KMS-11 (cell line): ENCODE measurements around the gene MLEC.

ENCODE experiments used
- H2AFZ ChIP-seq: fragments of 200-600 bp; sonication (generic); 2 replicates; pipeline ENCODE4 v1.6.1; 2016; ENCODE audit warnings: antibody characterized with exemption, mixed run types, low read depth
- H3K27ac ChIP-seq: fragments of 200-600 bp; sonication (generic); 2 replicates; pipeline ENCODE4 v1.6.1; 2016; ENCODE audit warnings: mild to moderate bottlenecking, mixed run types
- H3K27me3 ChIP-seq: fragments of 200-600 bp; sonication (generic); 2 replicates; pipeline ENCODE4 v1.6.1; 2017; ENCODE audit warnings: mild to moderate bottlenecking, low read depth, mixed run types, moderate library complexity; ENCODE audit not compliant: insufficient read depth
- H3K36me3 ChIP-seq: fragments of 200-600 bp; sonication (generic); 2 replicates; pipeline ENCODE4 v1.6.1; 2017; ENCODE audit warnings: mild to moderate bottlenecking, mixed run types; ENCODE audit not compliant: insufficient read depth
- H3K4me1 ChIP-seq: fragments of 200-600 bp; sonication (generic); 2 replicates; pipeline ENCODE4 v1.6.1; 2016; ENCODE audit warnings: mild to moderate bottlenecking, low read depth, mixed run types; ENCODE audit not compliant: poor library complexity, severe bottlenecking
- H3K4me2 ChIP-seq: fragments of 200-600 bp; sonication (generic); 2 replicates; pipeline ENCODE4 v1.7.0; 2016; ENCODE audit warnings: mild to moderate bottlenecking, mixed run types
- H3K4me3 ChIP-seq: fragments of 200-600 bp; sonication (generic); IDR thresholded peaks from 2 replicates; pipeline ENCODE4 v1.6.1; 2017; ENCODE audit warnings: low read depth, low read length, mixed read lengths; ENCODE audit not compliant: insufficient read depth
- H3K79me2 ChIP-seq: fragments of 200-600 bp; sonication (generic); 2 replicates; pipeline ENCODE4 v1.6.1; 2016; ENCODE audit warnings: low read depth, mixed run types; ENCODE audit not compliant: insufficient read depth
- H3K9ac ChIP-seq: fragments of 200-600 bp; sonication (generic); 2 replicates; pipeline ENCODE4 v1.6.1; 2016; ENCODE audit warnings: mild to moderate bottlenecking, mixed run types
- H4K20me1 ChIP-seq: fragments of 200-600 bp; sonication (generic); 2 replicates; pipeline ENCODE4 v1.6.1; 2016; ENCODE audit warnings: mild to moderate bottlenecking, mixed run types; ENCODE audit not compliant: insufficient read depth
- TF ChIP-seq, protein P1 (sequence below): fragments of 200-600 bp; sonication (generic); conservative IDR thresholded peaks from 2 replicates; pipeline ENCODE4 v1.6.1; 2017; ENCODE audit warnings: low read depth, mild to moderate bottlenecking, antibody characterized with exemption, low read length, moderate library complexity, mixed read lengths

MLEC gene

GRCh38 chr12:120712610-120713009 is 25.7 kb downstream of the MLEC start:
- Histone ChIP-seq H3K27me3 (no peaks in the 10 kb centered on the region), H3K9ac (no peak overlapping the region), H4K20me1 (no peaks in the 10 kb centered on the region), H3K27ac (no peak overlapping the region), H3K4me1 (peaks cover 17% of the 10 kb centered on the region), H3K4me3 (no peak overlapping the region), H3K79me2 (no peaks in the 10 kb centered on the region), H3K4me2 (no peak overlapping the region), H2AFZ (no peak overlapping the region), H3K36me3 (no peaks in the 10 kb centered on the region)
- TF ChIP-seq, protein P1, sequence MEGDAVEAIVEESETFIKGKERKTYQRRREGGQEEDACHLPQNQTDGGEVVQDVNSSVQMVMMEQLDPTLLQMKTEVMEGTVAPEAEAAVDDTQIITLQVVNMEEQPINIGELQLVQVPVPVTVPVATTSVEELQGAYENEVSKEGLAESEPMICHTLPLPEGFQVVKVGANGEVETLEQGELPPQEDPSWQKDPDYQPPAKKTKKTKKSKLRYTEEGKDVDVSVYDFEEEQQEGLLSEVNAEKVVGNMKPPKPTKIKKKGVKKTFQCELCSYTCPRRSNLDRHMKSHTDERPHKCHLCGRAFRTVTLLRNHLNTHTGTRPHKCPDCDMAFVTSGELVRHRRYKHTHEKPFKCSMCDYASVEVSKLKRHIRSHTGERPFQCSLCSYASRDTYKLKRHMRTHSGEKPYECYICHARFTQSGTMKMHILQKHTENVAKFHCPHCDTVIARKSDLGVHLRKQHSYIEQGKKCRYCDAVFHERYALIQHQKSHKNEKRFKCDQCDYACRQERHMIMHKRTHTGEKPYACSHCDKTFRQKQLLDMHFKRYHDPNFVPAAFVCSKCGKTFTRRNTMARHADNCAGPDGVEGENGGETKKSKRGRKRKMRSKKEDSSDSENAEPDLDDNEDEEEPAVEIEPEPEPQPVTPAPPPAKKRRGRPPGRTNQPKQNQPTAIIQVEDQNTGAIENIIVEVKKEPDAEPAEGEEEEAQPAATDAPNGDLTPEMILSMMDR: no peak

- H4K20me1 ChIP-seq: no peaks in the 10 kb centered on the region
- H3K4me2 ChIP-seq: no peak overlapping the region
- H3K9ac ChIP-seq: no peak overlapping the region
- no peaks in the 10 kb centered on the region for H3K27me3 ChIP-seq
- peaks cover 17% of the 10 kb centered on the region for H3K4me1 ChIP-seq
- H3K79me2 ChIP-seq: no peaks in the 10 kb centered on the region
- no peak overlapping the region for H3K4me3 ChIP-seq
- TF ChIP-seq, protein P1: peak; percentile 85
- H2AFZ ChIP-seq: no peak overlapping the region
- no peaks in the 10 kb centered on the region for H3K36me3 ChIP-seq
- no peak overlapping the region for H3K27ac ChIP-seq
Observed at GRCh38 chr12:120713861-120714482, 27.0 kb downstream of the MLEC start.

GRCh38 chr12:120718055-120718454 is 31.1 kb downstream of the MLEC start:
- no peak overlapping the region for H3K4me3 ChIP-seq
- H2AFZ ChIP-seq: no peak overlapping the region
- no peaks in the 10 kb centered on the region for H3K36me3 ChIP-seq
- TF ChIP-seq, protein P1: no peak
- H3K27me3 ChIP-seq: no peaks in the 10 kb centered on the region
- H3K4me2 ChIP-seq: no peak overlapping the region
- H3K27ac ChIP-seq: no peak overlapping the region
- no peaks in the 10 kb centered on the region for H4K20me1 ChIP-seq
- H3K4me1 ChIP-seq: peaks cover 7% of the 10 kb centered on the region
- H3K9ac ChIP-seq: no peak overlapping the region
- no peaks in the 10 kb centered on the region for H3K79me2 ChIP-seq

DNA sequence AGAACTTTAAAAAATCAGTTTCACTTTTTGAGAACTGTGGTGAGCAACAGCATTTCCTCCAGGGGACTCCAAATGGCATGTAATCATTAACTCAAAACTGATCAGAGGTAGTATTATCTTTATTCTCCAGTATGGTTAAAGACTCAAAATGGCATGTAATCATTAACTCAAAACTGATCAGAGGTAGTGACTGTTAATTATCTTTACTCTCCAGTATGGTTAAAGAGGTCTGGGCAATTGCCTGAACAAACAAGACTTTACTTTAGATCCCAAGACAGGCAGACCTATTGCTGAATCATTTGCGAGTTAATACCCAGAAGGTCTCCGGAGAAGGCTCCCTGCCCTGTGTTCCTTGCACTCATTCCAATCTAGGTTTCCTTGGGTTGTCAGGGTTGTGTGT is 32.1 kb downstream of the MLEC start:
- Histone ChIP-seq H3K27ac (no peak overlapping the region), H3K4me1 (peaks cover under 1% of the 10 kb centered on the region), H3K27me3 (no peaks in the 10 kb centered on the region), H3K9ac (no peak overlapping the region), H3K4me2 (no peak overlapping the region), H4K20me1 (no peaks in the 10 kb centered on the region), H3K4me3 (no peak overlapping the region), H3K36me3 (no peaks in the 10 kb centered on the region), H3K79me2 (no peaks in the 10 kb centered on the region), H2AFZ (no peak overlapping the region)
- TF ChIP-seq, protein P1: no peak
